BLaER1 treated with 17β-estradiol and CSF1 and Interleukin-3, amounts not matched to agents 10 nM and 100 nM (cell line): ENCODE results near the gene MRPL50.

Experiments used
- H3K27ac ChIP-seq, 11 experiments: shearing (Covaris generic); formaldehyde crosslinking; 2 replicates each; pipeline ENCODE4 v1.8.1; 2022
- H3K27me3 ChIP-seq, 11 experiments: shearing (Covaris generic); formaldehyde crosslinking; 2 replicates each; pipeline ENCODE4 v1.8.1; 2022
- H3K36me3 ChIP-seq, 11 experiments: shearing (Covaris generic); formaldehyde crosslinking; 2 replicates each; pipeline ENCODE4 v1.8.1; 2022
- H3K4me1 ChIP-seq, 10 experiments: shearing (Covaris generic); formaldehyde crosslinking; 2 replicates each; pipeline ENCODE4 v1.8.1; 2022
- H3K4me2 ChIP-seq, 11 experiments: shearing (Covaris generic); formaldehyde crosslinking; 2 replicates each; pipeline ENCODE4 v1.8.1; 2022
- H3K4me3 ChIP-seq, 10 experiments: shearing (Covaris generic); formaldehyde crosslinking; 2 replicates each; pipeline ENCODE4 v1.8.1; 2022
- H3K9ac ChIP-seq, 11 experiments: shearing (Covaris generic); formaldehyde crosslinking; 2 replicates each; pipeline ENCODE4 v1.8.1; 2022
- H3K9me3 ChIP-seq, 11 experiments: shearing (Covaris generic); formaldehyde crosslinking; replicated peaks in 1 of 11; 2 replicates each; pipeline ENCODE4 v1.8.1; 2022
- H4K20me1 ChIP-seq, 11 experiments: shearing (Covaris generic); formaldehyde crosslinking; 2 replicates each; pipeline ENCODE4 v1.8.1; 2022
- Cebpa-rat ChIP-seq, 11 experiments: shearing (Covaris generic); IDR thresholded peaks; 2 replicates each; pipeline ENCODE4 v1.8.1; 2022

MRPL50 gene

GRCh38 chr9:101421653-101422065 lies 23.2 kb upstream of the MRPL50 start:
- H3K27ac ChIP-seq, result no peak overlapping the region
- no peak for TF ChIP-seq Cebpa-rat (IDR thresholded peaks at IDR 0.05)
- no peaks in the 10 kb centered on the region for H3K9me3 ChIP-seq
- H3K4me1 ChIP-seq, result peaks cover 15 to 23% (median 17%) of the 10 kb centered on the region in 10 experiments
- no peak overlapping the region for H3K4me3 ChIP-seq
- H4K20me1 ChIP-seq, result no peaks in the 10 kb centered on the region
- H3K9ac ChIP-seq, result no peak overlapping the region
- no peak overlapping the region for H3K4me2 ChIP-seq
- H3K36me3 ChIP-seq, result 0 out of 22 replicates have a peak, but pooled peaks cover 0 to 4% (median 0%) of the 10 kb centered on the region in 11 experiments
- H3K27me3 ChIP-seq, result no peaks in the 10 kb centered on the region

- TF ChIP-seq Cebpa-rat (IDR thresholded peaks at IDR 0.05), result no peak
These were observed 21.4 kb upstream of the MRPL50 start for GRCh38 chr9:101419863-101420262.

GRCh38 chr9:101418518-101419430 lies 20.4 kb upstream of the MRPL50 start:
- peaks cover 3 to 17% (median 11%) of the 10 kb centered on the region in 11 experiments; a peak in 13 of 22 replicates for H3K36me3 ChIP-seq

More at GRCh38 chr9:101419863-101420262, 21.4 kb upstream of the MRPL50 start:
- Histone ChIP-seq H3K4me3 (no peak overlapping the region), H3K27ac (no peak overlapping the region), H4K20me1 (no peaks in the 10 kb centered on the region), H3K9me3 (peaks cover 8 to 13% (median 12%) of the 10 kb centered on the region in 11 experiments; a peak in 21 of 22 replicates), H3K27me3 (no peaks in the 10 kb centered on the region), H3K9ac (no peak overlapping the region), H3K4me1 (peaks cover 15 to 23% (median 17%) of the 10 kb centered on the region in 10 experiments), H3K4me2 (no peak overlapping the region), H3K36me3 (peaks cover 2 to 11% (median 8%) of the 10 kb centered on the region in 11 experiments; a peak in 10 of 22 replicates)

GRCh38 chr9:101417977-101418376 lies 19.6 kb upstream of the MRPL50 start:
- peaks cover 3 to 25% (median 14%) of the 10 kb centered on the region in 11 experiments; a peak in 15 of 22 replicates for H3K36me3 ChIP-seq
- TF ChIP-seq Cebpa-rat (IDR thresholded peaks at IDR 0.05), result peak in 2 of 11 experiments; percentile 21 to 24; a peak in 2 of 22 replicates
- peaks cover 15 to 23% (median 17%) of the 10 kb centered on the region in 10 experiments for H3K4me1 ChIP-seq
- H3K9me3 ChIP-seq, result peaks cover 19 to 29% (median 26%) of the 10 kb centered on the region in 11 experiments
- H4K20me1 ChIP-seq, result no peaks in the 10 kb centered on the region
- H3K9ac ChIP-seq, result no peak overlapping the region
- peak overlapping the region; percentile 0 to 61 (median 46); a peak in 18 of 22 replicates for H3K4me2 ChIP-seq
- no peak overlapping the region for H3K4me3 ChIP-seq
- no peaks in the 10 kb centered on the region for H3K27me3 ChIP-seq
- peak overlapping the region in 5 of 11 experiments; percentile 20 to 60 (median 39); a peak in 8 of 22 replicates for H3K27ac ChIP-seq

More at GRCh38 chr9:101418518-101419430, 20.4 kb upstream of the MRPL50 start:
- no peak for TF ChIP-seq Cebpa-rat (IDR thresholded peaks at IDR 0.05)
- Histone ChIP-seq H3K27me3 (no peaks in the 10 kb centered on the region), H3K4me2 (peak overlapping the region in 8 of 11 experiments; percentile 8 to 61 (median 48); a peak in 9 of 22 replicates), H3K27ac (peak overlapping the region in 7 of 11 experiments; percentile 16 to 60 (median 32); a peak in 9 of 22 replicates), H3K4me1 (peaks cover 15 to 23% (median 17%) of the 10 kb centered on the region in 10 experiments), H3K4me3 (no peak overlapping the region), H3K9me3 (peaks cover 12 to 21% (median 19%) of the 10 kb centered on the region in 11 experiments; a peak in 21 of 22 replicates), H3K9ac (no peak overlapping the region), H4K20me1 (no peaks in the 10 kb centered on the region)

GRCh38 chr9:101417389-101417788 lies 19.0 kb upstream of the MRPL50 start:
- no peak overlapping the region for H3K9ac ChIP-seq
- H3K27ac ChIP-seq, result peak overlapping the region in 5 of 11 experiments; percentile 20 to 47 (median 35); a peak in 8 of 22 replicates
- peaks cover 3 to 30% (median 19%) of the 10 kb centered on the region in 11 experiments; a peak in 15 of 22 replicates for H3K36me3 ChIP-seq
- peak overlapping the region in 10 of 11 experiments; percentile 0 to 61 (median 42); a peak in 16 of 22 replicates for H3K4me2 ChIP-seq
- H4K20me1 ChIP-seq, result no peaks in the 10 kb centered on the region
- no peak overlapping the region for H3K4me3 ChIP-seq
- peaks cover 15 to 23% (median 17%) of the 10 kb centered on the region in 10 experiments for H3K4me1 ChIP-seq
- peaks cover 25 to 35% (median 31%) of the 10 kb centered on the region in 11 experiments for H3K9me3 ChIP-seq
- TF ChIP-seq Cebpa-rat (IDR thresholded peaks at IDR 0.05), result no peak
- H3K27me3 ChIP-seq, result no peaks in the 10 kb centered on the region

GRCh38 chr9:101415578-101415977 lies 17.2 kb upstream of the MRPL50 start:
- no peak overlapping the region for H3K27ac ChIP-seq
- TF ChIP-seq Cebpa-rat (IDR thresholded peaks at IDR 0.05), result no peak

GRCh38 chr9:101414839-101415238 lies 16.4 kb upstream of the MRPL50 start:
- no peaks in the 10 kb centered on the region for H4K20me1 ChIP-seq
- no peaks in the 10 kb centered on the region for H3K27me3 ChIP-seq
- no peak overlapping the region for H3K4me2 ChIP-seq
- no peak for TF ChIP-seq Cebpa-rat (IDR thresholded peaks at IDR 0.05)
- no peak overlapping the region for H3K4me3 ChIP-seq
- H3K9me3 ChIP-seq, result peaks cover 51 to 61% (median 56%) of the 10 kb centered on the region in 11 experiments
- H3K4me1 ChIP-seq, result peaks cover 15 to 32% (median 20%) of the 10 kb centered on the region in 10 experiments
- H3K27ac ChIP-seq, result no peak overlapping the region
- peaks cover 9 to 46% (median 38%) of the 10 kb centered on the region in 11 experiments; a peak in 21 of 22 replicates for H3K36me3 ChIP-seq
- no peak overlapping the region for H3K9ac ChIP-seq

More at GRCh38 chr9:101415578-101415977, 17.2 kb upstream of the MRPL50 start:
- peaks cover 43 to 53% (median 49%) of the 10 kb centered on the region in 11 experiments for H3K9me3 ChIP-seq
- no peaks in the 10 kb centered on the region for H3K27me3 ChIP-seq
- no peak overlapping the region for H3K4me2 ChIP-seq
- H3K4me1 ChIP-seq, result peaks cover 15 to 25% (median 18%) of the 10 kb centered on the region in 10 experiments
- no peak overlapping the region for H3K9ac ChIP-seq
- no peak overlapping the region for H3K4me3 ChIP-seq
- H3K36me3 ChIP-seq, result peaks cover 3 to 38% (median 31%) of the 10 kb centered on the region in 11 experiments; a peak in 19 of 22 replicates
- no peaks in the 10 kb centered on the region for H4K20me1 ChIP-seq

GRCh38 chr9:101409079-101409477 lies 10.7 kb upstream of the MRPL50 start:
- Histone ChIP-seq H3K36me3 (peaks cover 63 to 89% (median 83%) of the 10 kb centered on the region in 11 experiments), H4K20me1 (no peaks in the 10 kb centered on the region), H3K4me2 (no peak overlapping the region), H3K4me1 (peaks cover 0 to 11% (median 2%) of the 10 kb centered on the region in 10 experiments; a peak in 6 of 20 replicates), H3K4me3 (peak overlapping the region in 9 of 10 experiments; percentile 8 to 40 (median 30); a peak in 11 of 20 replicates), H3K27me3 (no peaks in the 10 kb centered on the region), H3K27ac (no peak overlapping the region), H3K9ac (no peak overlapping the region), H3K9me3 (peaks cover 95 to 99% (median 97%) of the 10 kb centered on the region in 11 experiments)
- TF ChIP-seq Cebpa-rat (IDR thresholded peaks at IDR 0.05), result no peak
